ENCODE results near the gene CELA2A.
A peak's percentile ranks its signal among the peaks of the same experiment; 100 is the strongest.

Gene CELA2A

GRCh38 chr1:15506831-15507230, 50.3 kb downstream of the CELA2A start:
- Histone ChIP-seq H3K27ac (no peak overlapping the region), H3K4me3 (no peak overlapping the region), H3K36me3 (peaks cover 54 to 65% (median 56%) of the 10 kb centered on the region in 3 donors), H3K4me1 (peaks cover 0 to 6% (median 0%) of the 10 kb centered on the region in 4 donors), H3K9me3 (no peaks in the 10 kb centered on the region), H3K27me3 (no peaks in the 10 kb centered on the region)
- TF ChIP-seq CTCF (IDR thresholded peaks at IDR 0.05), result no peak
- intact Hi-C loops (cut with DNase I; ENCODE audit: low total_unique reads), result no loop called here
- DNase-seq, result no peak

DNA sequence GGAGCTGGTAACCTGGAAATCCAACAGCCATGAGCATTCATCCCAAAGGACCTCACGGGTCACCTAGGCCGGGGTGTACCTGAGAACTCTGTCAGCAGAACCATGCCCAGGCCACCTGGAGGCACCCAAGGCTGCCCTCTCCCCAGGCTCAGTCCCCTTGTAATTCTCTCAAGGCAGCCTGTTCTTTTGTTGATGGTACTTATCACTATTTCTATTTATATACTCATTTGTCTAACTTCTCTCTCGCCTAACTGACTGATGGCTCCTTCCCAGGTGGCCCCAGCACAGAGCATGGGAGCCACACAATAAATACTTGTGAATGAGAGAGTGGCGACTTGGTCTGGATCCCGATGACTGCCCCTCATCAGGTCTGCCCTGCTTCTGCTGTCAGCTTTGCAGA, 50.7 kb downstream of the CELA2A start:
- no peaks in the 10 kb centered on the region for H3K27me3 ChIP-seq
- H3K4me1 ChIP-seq, result peaks cover 0 to 6% (median 0%) of the 10 kb centered on the region in 4 donors
- DNase-seq, result no peak
- H3K36me3 ChIP-seq, result peaks cover 50 to 65% (median 55%) of the 10 kb centered on the region in 3 donors
- no peak overlapping the region for H3K27ac ChIP-seq
- intact Hi-C loops (cut with DNase I; ENCODE audit: low total_unique reads), result no loop called here
- no peak for TF ChIP-seq CTCF (IDR thresholded peaks at IDR 0.05)
- no peaks in the 10 kb centered on the region for H3K9me3 ChIP-seq
- no peak overlapping the region for H3K4me3 ChIP-seq

- no peak overlapping the region for H3K4me3 ChIP-seq
- H3K4me1 ChIP-seq, result peaks cover 0 to 6% (median 0%) of the 10 kb centered on the region in 4 donors
- intact Hi-C loops (cut with DNase I; ENCODE audit: low total_unique reads), result no loop called here
- H3K27ac ChIP-seq, result no peak overlapping the region
- H3K27me3 ChIP-seq, result no peaks in the 10 kb centered on the region
- TF ChIP-seq CTCF (IDR thresholded peaks at IDR 0.05), result no peak
- DNase-seq, result peak in 1 of 2 donors; percentile 21
- H3K36me3 ChIP-seq, result peaks cover 36 to 65% (median 43%) of the 10 kb centered on the region in 3 donors
- H3K9me3 ChIP-seq, result no peaks in the 10 kb centered on the region
Measured at GRCh38 chr1:15508700-15509487, 52.4 kb downstream of the CELA2A start.

GRCh38 chr1:15509586-15509985, 53.1 kb downstream of the CELA2A start:
- Histone ChIP-seq H3K4me1 (peaks cover 0 to 6% (median 0%) of the 10 kb centered on the region in 4 donors), H3K27ac (no peak overlapping the region), H3K36me3 (peaks cover 29 to 61% (median 40%) of the 10 kb centered on the region in 3 donors), H3K4me3 (no peak overlapping the region), H3K9me3 (no peaks in the 10 kb centered on the region), H3K27me3 (no peaks in the 10 kb centered on the region)
- intact Hi-C loops (cut with DNase I; ENCODE audit: low total_unique reads), result no loop called here
- DNase-seq, result no peak
- no peak for TF ChIP-seq CTCF (IDR thresholded peaks at IDR 0.05)

DNA sequence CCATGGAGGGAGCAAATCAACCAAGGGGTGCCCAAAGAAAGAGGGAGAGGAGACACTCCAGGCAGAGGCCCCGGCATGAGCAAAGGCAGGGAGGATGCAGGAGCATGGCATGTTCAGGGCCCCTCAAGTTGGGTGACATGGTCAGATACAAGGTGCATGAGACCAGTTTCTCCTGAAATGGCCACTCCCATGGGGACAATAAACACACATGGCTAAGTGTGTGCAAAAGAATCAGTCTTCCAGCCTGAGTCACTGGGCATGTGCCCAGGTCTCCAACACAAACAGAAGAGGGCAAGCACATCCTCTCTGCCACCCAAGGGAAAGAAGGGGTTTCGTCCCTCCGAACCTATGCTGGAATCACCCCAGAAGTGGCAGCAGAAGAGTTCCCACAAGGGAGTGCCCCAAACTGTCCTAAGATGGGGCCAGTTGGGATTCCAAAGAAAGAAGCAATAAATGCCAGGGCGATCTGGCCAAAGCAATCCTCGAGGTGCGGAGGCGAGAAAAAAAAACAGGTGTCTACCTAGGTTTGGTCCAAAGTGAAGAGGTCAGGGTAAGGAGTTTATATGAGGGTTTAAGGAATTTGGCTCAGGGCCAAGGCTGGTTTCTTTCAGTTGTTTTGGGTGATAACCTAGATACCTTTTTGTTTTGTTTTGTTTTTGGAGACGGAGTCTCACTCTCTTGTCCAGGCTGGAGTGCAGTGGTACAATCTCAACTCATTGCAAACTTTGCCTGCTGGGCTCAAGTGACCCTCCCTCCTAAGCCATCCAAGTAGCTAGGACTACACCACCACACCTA, 54.3 kb downstream of the CELA2A start:
- intact Hi-C loops (cut with DNase I; ENCODE audit: low total_unique reads), result no loop called here
- no peak overlapping the region for H3K27ac ChIP-seq
- DNase-seq, result no peak
- H3K27me3 ChIP-seq, result no peaks in the 10 kb centered on the region
- TF ChIP-seq CTCF (IDR thresholded peaks at IDR 0.05), result no peak
- no peak overlapping the region for H3K4me3 ChIP-seq
- H3K9me3 ChIP-seq, result no peaks in the 10 kb centered on the region
- H3K4me1 ChIP-seq, result peaks cover 0 to 6% (median 0%) of the 10 kb centered on the region in 4 donors
- H3K36me3 ChIP-seq, result peaks cover 17 to 52% (median 28%) of the 10 kb centered on the region in 3 donors

All from tibial artery (tissue), 4 donors.